SK-N-SH treated with all-trans-retinoic acid at 6 μM for 48 hours (cell line): ENCODE data around the gene UST.

ENCODE experiments used
- ARNTL ChIP-seq: fragments of 450-650 bp; formaldehyde crosslinking; IDR thresholded peaks from 2 replicates; pipeline ENCODE4 v1.5.0; 2020; ENCODE audit warnings: low read depth, mild to moderate bottlenecking, moderate library complexity, borderline replicate concordance
- BACH2 ChIP-seq: fragments of 250-450 bp; sonication (Bioruptor Pico); IDR thresholded peaks from 2 replicates; pipeline ENCODE4 v1.9.0; 2021; ENCODE audit warnings: mild to moderate bottlenecking, borderline replicate concordance
- GLIS3 ChIP-seq: fragments of 250-450 bp; sonication (Bioruptor Pico); IDR thresholded peaks from 2 replicates; pipeline ENCODE4 v1.5.0; 2020; ENCODE audit warnings: mild to moderate bottlenecking, moderate library complexity
- PPARA ChIP-seq: fragments of 250-450 bp; sonication (Bioruptor Pico); IDR thresholded peaks from 2 replicates; pipeline ENCODE4 v1.5.0; 2020; ENCODE audit warnings: mild to moderate bottlenecking, borderline replicate concordance
- SNAI2 ChIP-seq: fragments of 250-450 bp; sonication (Bioruptor Pico); IDR thresholded peaks from 2 replicates; pipeline ENCODE4 v1.5.0; 2020; ENCODE audit warnings: mild to moderate bottlenecking, moderate library complexity
- TCF4 ChIP-seq: fragments of 250-450 bp; sonication (Bioruptor Pico); IDR thresholded peaks from 2 replicates; pipeline ENCODE4 v1.8.0; 2021; ENCODE audit warnings: mild to moderate bottlenecking, moderate library complexity, borderline replicate concordance
- TSHZ2 ChIP-seq: fragments of 250-450 bp; sonication (Bioruptor Pico); IDR thresholded peaks from 2 replicates; pipeline ENCODE4 v1.5.0; 2020; ENCODE audit warnings: mild to moderate bottlenecking, moderate library complexity
- ZFP3 ChIP-seq: fragments of 250-450 bp; sonication (Bioruptor Pico); IDR thresholded peaks from 2 replicates; pipeline ENCODE4 v1.5.0; 2020; ENCODE audit warnings: mild to moderate bottlenecking, moderate library complexity
- ZFP30 ChIP-seq: fragments of 450-650 bp; formaldehyde crosslinking; IDR thresholded peaks from 2 replicates; pipeline ENCODE4 v1.5.0; 2022; ENCODE audit warnings: mild to moderate bottlenecking, moderate library complexity
- ZNF565 ChIP-seq: fragments of 450-650 bp; formaldehyde crosslinking; conservative IDR thresholded peaks from 2 replicates; pipeline ENCODE4 v1.5.0; 2020; ENCODE audit warnings: low read depth, mild to moderate bottlenecking, moderate library complexity
- ZNF70 ChIP-seq: fragments of 450-650 bp; formaldehyde crosslinking; IDR thresholded peaks from 2 replicates; pipeline ENCODE4 v1.5.0; 2020; ENCODE audit warnings: mild to moderate bottlenecking, moderate library complexity
- ZNF8 ChIP-seq: fragments of 450-650 bp; formaldehyde crosslinking; IDR thresholded peaks from 2 replicates; pipeline ENCODE4 v1.5.0; 2020; ENCODE audit warnings: mild to moderate bottlenecking, moderate library complexity
- TF ChIP-seq, protein P1 (sequence below): fragments of 250-450 bp; sonication (Bioruptor Pico); IDR thresholded peaks from 2 replicates; pipeline ENCODE4 v1.8.0; 2020; ENCODE audit warnings: mild to moderate bottlenecking, moderate library complexity, borderline replicate concordance

GRCh38 chr6:148855744-148856143 is 108.9 kb downstream of the UST start:
- no peak for TF ChIP-seq ARNTL
- TF ChIP-seq GLIS3 (CRISPR knock-in tag), result no peak
- no peak for TF ChIP-seq PPARA (CRISPR knock-in tag)
- TF ChIP-seq TCF4 (CRISPR knock-in tag), result no peak
- TF ChIP-seq TSHZ2, result no peak
- no peak for TF ChIP-seq ZNF565 (CRISPR knock-in tag)
- no peak for TF ChIP-seq SNAI2 (CRISPR knock-in tag)
- no peak for TF ChIP-seq ZFP30
- no peak for TF ChIP-seq ZNF8 (CRISPR knock-in tag)
- no peak for TF ChIP-seq ZFP3
- TF ChIP-seq, protein P1, sequence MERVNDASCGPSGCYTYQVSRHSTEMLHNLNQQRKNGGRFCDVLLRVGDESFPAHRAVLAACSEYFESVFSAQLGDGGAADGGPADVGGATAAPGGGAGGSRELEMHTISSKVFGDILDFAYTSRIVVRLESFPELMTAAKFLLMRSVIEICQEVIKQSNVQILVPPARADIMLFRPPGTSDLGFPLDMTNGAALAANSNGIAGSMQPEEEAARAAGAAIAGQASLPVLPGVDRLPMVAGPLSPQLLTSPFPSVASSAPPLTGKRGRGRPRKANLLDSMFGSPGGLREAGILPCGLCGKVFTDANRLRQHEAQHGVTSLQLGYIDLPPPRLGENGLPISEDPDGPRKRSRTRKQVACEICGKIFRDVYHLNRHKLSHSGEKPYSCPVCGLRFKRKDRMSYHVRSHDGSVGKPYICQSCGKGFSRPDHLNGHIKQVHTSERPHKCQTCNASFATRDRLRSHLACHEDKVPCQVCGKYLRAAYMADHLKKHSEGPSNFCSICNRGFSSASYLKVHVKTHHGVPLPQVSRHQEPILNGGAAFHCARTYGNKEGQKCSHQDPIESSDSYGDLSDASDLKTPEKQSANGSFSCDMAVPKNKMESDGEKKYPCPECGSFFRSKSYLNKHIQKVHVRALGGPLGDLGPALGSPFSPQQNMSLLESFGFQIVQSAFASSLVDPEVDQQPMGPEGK, result no peak
- no peak for TF ChIP-seq ZNF70 (CRISPR knock-in tag)
- no peak for TF ChIP-seq BACH2 (CRISPR knock-in tag)
